ENCODE data around the gene MAML3.

Gene MAML3

GRCh38 chr4:139761461-139761860 is 392.5 kb downstream of the MAML3 start:
- DNase-seq (ENCODE audit: extremely low read depth, low read depth), result no peak
- H3K4me3 ChIP-seq (replicated peaks; ENCODE audit: low read depth, low read length), result no peak overlapping the region
- peak; percentile 38 for TF ChIP-seq CTCF (IDR thresholded peaks at IDR 0.05; ENCODE audit: low read depth, low read length, missing control alignments)

GRCh38 chr4:139760567-139760966 is 393.4 kb downstream of the MAML3 start:
- DNase-seq (ENCODE audit: extremely low read depth, low read depth), result no peak
- no peak for TF ChIP-seq CTCF (IDR thresholded peaks at IDR 0.05; ENCODE audit: low read depth, low read length, missing control alignments)
- no peak overlapping the region for H3K4me3 ChIP-seq (replicated peaks; ENCODE audit: low read depth, low read length)

GRCh38 chr4:139759097-139759496 is 394.9 kb downstream of the MAML3 start:
- H3K4me3 ChIP-seq (replicated peaks; ENCODE audit: low read depth, low read length), result no peak overlapping the region
- TF ChIP-seq CTCF (IDR thresholded peaks at IDR 0.05; ENCODE audit: low read depth, low read length, missing control alignments), result no peak
- DNase-seq (ENCODE audit: extremely low read depth, low read depth), result no peak

- no peak overlapping the region for H3K4me3 ChIP-seq (replicated peaks; ENCODE audit: low read depth, low read length)
- DNase-seq (ENCODE audit: extremely low read depth, low read depth), result no peak
- no peak for TF ChIP-seq CTCF (IDR thresholded peaks at IDR 0.05; ENCODE audit: low read depth, low read length, missing control alignments)
These were observed 397.4 kb downstream of the MAML3 start for GRCh38 chr4:139756391-139757180.

DNA sequence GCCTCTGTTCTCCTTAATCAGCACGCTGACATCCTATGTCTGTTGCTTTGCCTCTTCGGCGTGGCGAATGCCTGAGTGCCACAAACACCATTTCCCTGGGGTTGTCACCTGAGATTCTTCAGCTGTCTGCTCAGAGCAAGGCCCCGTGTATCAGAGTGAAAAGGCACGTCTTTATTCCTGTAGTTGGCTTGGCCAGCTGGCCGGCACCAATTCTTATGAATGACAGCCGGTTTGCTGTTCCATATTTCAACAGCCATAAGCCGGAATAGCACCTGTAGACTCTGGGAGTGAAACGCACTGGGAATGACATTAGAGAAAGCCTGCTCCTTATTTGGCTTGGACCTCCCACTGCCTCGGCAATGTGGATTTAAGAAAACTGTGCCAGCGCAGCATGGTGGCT is 399.0 kb downstream of the MAML3 start:
- no peak for DNase-seq (ENCODE audit: extremely low read depth, low read depth)
- no peak for TF ChIP-seq CTCF (IDR thresholded peaks at IDR 0.05; ENCODE audit: low read depth, low read length, missing control alignments)
- H3K4me3 ChIP-seq (replicated peaks; ENCODE audit: low read depth, low read length), result no peak overlapping the region

DNA sequence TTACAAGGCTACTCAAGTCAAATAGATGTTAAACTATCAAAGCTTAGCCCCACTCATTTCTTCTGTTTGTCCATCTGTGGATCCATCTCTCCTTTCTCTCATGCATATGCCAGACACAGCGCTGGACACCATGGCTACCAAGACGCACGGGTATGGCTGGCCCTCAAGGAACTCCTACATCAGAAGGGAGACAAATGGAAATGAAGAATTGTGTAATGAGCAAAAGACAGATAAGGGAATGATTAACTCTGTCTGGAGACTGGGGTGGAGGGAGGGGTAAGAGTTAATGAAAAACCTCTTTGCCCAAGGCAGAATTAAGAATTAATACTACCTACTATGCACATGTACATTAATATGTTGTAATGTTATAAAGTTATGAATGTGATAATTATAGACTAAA is 400.3 kb downstream of the MAML3 start:
- no peak overlapping the region for H3K4me3 ChIP-seq (replicated peaks; ENCODE audit: low read depth, low read length)
- no peak for DNase-seq (ENCODE audit: extremely low read depth, low read depth)
- TF ChIP-seq CTCF (IDR thresholded peaks at IDR 0.05; ENCODE audit: low read depth, low read length, missing control alignments), result no peak

Measured in HFF-Myc (cell line).